Fibroblast of the aortic adventitia (primary cell): ENCODE results near the gene CCDC18. TPM values are rescaled to one million over a fixed set of nuclear protein-coding genes. Genes with fewer than 3 reads are reported as not detected.
"Not testable (repeated sequence)": the region's sequence is repeated elsewhere in the genome, so short reads cannot be mapped to it uniquely, and the experiment has no call there.

ENCODE experiments used
- DNase-seq: peaks from one replicate; pipeline ENCODE4 v3.0.0-alpha.2; 2010; ENCODE audit warnings: low read depth
- H3K4me3 ChIP-seq: 2 replicates; pipeline ENCODE4 v1.5.1; 2011; ENCODE audit warnings: low read depth, mild to moderate bottlenecking, control low read depth, low read length, moderate library complexity
- total RNA-seq: library from RNA; depleted of rRNA; stranded (reverse); fragments of >200 nt; gene quantifications from 2 replicates; pipeline ENCODE4 v1.2.3, GENCODE V29; 2012; ENCODE audit warnings: low replicate concordance
- TF ChIP-seq, protein P1 (sequence below): IDR thresholded peaks from 2 replicates; pipeline ENCODE4 v1.5.1; 2011; ENCODE audit warnings: mild to moderate bottlenecking, low read length, control low read depth, inconsistent platforms; ENCODE audit not compliant: insufficient read depth

Gene CCDC18
- total RNA-seq, 1 donor = 16.0 TPM

DNA sequence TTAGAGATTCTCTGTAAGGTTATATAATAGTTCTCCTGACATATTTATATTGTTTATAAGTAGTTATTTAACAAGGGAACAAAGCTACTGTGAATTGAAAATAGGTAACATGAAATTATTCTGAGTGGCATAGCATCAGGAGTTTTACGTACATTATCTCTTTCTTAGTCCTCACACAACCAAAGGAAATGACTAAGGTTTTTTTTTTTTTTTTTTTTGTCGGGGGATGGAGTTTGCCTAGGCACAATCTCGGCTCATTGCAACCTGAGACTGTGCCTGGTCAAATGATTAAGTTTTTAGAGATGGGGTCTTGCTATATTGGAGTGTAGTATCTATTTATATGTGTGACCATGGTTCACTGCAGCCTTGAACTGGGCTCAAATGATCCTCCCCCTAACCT is 25.2 kb upstream of the CCDC18 start:
- no peak overlapping the region for H3K4me3 ChIP-seq
- no peak for DNase-seq
- TF ChIP-seq, protein P1, sequence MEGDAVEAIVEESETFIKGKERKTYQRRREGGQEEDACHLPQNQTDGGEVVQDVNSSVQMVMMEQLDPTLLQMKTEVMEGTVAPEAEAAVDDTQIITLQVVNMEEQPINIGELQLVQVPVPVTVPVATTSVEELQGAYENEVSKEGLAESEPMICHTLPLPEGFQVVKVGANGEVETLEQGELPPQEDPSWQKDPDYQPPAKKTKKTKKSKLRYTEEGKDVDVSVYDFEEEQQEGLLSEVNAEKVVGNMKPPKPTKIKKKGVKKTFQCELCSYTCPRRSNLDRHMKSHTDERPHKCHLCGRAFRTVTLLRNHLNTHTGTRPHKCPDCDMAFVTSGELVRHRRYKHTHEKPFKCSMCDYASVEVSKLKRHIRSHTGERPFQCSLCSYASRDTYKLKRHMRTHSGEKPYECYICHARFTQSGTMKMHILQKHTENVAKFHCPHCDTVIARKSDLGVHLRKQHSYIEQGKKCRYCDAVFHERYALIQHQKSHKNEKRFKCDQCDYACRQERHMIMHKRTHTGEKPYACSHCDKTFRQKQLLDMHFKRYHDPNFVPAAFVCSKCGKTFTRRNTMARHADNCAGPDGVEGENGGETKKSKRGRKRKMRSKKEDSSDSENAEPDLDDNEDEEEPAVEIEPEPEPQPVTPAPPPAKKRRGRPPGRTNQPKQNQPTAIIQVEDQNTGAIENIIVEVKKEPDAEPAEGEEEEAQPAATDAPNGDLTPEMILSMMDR = no peak

DNA sequence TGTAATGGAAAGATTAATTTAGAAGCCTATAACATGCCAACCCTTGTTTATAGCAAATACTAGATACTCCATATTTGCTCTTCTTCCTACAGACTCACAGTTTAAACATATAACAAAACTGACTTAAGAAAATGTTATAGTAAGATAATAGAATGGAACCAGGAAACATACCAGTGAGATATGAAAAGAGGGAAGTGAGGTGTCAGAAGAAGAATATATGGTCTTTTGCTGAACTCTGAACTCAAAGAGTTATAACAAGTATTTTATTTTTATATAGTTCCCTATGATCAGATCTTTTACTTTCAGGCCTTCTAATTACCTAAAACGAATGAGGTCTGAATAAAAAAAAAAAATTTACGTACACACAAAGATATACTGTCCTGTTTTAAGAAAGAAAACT is 21.2 kb upstream of the CCDC18 start:
- TF ChIP-seq, protein P1 = no peak
- DNase-seq = no peak
- no peak overlapping the region for H3K4me3 ChIP-seq

DNA sequence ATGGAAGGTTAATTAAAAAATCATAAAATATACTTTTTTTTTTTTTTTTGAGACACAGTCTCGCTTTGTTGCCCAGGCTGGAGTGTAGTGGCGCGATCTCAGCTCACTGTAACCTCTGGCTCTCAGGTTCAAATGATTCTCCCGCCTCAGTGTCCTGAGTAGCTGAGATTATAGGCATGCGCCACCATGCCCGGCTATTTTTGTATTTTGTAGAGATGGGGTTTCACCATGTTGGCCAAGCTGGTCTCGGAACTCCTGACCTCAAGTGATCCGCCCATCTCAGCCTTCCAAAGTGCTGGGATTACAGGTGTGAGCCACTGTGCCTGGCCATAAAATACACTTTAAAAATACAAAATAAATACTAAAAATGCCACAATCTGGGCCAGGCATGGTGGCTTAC is 17.2 kb upstream of the CCDC18 start:
- DNase-seq = not testable (repeated sequence)

DNA sequence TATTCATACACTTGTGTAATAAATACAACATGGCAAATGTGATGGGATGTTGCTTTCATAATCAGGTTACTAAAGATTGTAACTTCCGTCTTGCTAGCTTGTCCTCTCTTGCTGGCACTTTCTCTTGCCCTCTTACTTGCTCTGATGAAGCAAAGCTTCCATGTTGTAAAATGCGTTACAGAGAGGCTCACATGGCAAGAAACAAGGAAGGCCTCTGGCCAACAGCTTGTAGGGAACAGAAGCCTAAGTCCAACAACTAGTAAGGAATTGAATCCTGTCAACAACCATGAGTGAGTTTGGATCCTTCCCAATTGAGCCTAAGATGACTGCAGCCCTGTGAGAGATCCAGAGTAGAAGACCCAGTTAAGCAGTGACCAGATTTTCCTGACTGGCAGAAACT is 15.7 kb upstream of the CCDC18 start:
- no peak for DNase-seq
- TF ChIP-seq, protein P1 = no peak

More for the DNA sequence above, 17.2 kb upstream of the CCDC18 start:
- H3K4me3 ChIP-seq = not testable (repeated sequence)

DNA sequence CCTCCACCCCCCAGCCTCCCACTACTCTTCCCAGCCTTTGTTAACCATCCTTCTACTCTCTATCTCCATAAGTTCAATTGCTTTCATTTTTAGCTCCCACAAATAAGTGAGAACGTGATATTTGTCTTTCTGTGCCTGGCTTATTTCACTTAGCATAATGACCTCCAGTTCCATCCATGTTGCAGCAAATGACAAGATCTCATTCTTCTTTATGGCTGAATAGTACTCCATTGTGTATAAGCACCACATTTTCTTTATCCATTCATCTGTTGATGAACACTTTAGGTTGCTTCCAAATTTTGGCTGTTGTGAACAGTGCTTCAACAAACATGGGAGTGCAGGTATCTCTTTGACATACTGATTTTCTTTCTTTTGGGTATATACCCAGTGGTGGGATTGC is 14.6 kb upstream of the CCDC18 start:
- H3K4me3 ChIP-seq, DNase-seq: not testable (repeated sequence)

More for the DNA sequence above, 15.7 kb upstream of the CCDC18 start:
- H3K4me3 ChIP-seq = no peak overlapping the region

DNA sequence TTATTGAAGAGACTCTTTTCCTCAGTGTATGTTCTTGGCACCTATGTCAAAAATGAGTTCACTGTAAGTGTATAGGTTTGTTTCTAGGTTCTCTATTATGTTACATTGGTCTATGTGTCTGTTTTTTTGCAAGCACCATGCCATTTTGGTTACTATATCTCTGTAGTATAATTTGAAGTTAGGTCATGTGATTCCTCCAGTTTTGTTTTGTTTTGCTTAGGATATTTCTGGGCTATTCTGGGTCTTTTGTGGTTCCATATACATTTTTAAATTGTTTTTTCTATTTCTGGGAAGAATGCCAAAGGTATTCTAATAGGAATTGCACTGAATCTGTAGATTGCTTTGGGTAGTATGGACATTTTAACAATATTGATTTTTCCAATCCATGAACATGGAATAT is 13.5 kb upstream of the CCDC18 start:
- TF ChIP-seq, protein P1 = no peak
- H3K4me3 ChIP-seq = no peak overlapping the region
- DNase-seq = no peak

DNA sequence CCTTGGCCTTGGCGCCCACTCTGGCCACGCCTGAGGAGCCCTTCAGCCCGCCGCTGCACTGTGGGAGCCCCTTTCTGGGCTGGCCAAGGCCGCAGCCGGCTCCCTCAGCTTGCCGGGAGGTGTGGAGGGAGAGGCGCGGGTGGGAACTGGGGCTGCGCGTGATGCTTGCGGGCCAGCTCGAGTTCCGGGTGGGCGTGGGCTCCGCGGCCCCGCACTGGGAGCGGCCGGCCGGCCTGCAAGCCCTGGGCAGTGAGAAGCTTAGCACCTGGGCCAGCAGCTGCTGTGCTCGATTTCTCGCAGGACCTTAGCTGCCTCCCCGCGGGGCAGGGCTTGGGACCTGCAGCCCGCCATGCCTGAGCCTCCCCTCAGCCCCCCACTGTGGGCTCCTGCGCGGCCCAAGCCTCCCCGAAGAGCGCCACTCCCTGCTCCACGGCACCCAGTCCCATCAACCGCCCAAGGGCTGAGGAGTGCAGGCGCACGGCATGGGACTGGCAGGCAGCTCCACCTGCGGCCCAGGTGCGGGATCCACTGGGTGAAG is 10.3 kb upstream of the CCDC18 start:
- DNase-seq, H3K4me3 ChIP-seq: not testable (repeated sequence)

DNA sequence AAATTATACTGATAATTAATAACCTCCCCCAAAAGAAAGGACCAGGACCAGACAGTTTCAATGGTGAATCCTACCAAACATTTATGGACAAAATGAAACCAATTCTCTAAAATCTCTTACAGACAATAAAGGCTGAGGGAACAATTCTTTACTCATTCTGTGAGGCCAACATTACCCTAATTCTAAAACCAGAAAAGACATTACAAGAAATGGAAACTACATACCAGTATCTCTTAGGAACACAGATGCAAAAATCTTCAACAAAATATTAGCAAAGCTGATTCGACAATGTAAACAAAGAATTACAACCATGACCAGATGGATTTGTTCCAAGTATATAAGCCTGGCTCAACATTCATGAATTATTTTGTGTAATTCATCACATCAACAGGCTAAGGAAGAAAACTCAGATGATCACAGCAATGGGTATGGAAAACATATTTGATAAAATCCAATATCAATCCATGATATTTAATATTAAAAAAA is 8.9 kb upstream of the CCDC18 start:
- H3K4me3 ChIP-seq = no peak overlapping the region
- no peak for DNase-seq
- TF ChIP-seq, protein P1 = no peak
